B cell (primary cell): Measurements from ENCODE around the gene AKAP8. TPM values are rescaled to one million over a fixed set of nuclear protein-coding genes. Genes with fewer than 3 reads are reported as not detected.

ENCODE experiments used
- ATAC-seq: fragments of 200-7000 bp; cut with Tn5 transposase; one replicate; pipeline ENCODE4 v1.10.0; 2021; ENCODE audit warnings: low read depth, mild to moderate bottlenecking, moderate number of reproducible peaks, moderate library complexity
- CTCF ChIA-PET: fragments of 350-600 bp; sonication (Branson Sonifier 250); formaldehyde crosslinking; loops from one replicate; lab custom pipeline; 2021; ENCODE audit warnings: antibody characterized with exemption, inconsistent platforms; lab: Charles Lee
- POLR2A ChIA-PET: fragments of 350-600 bp; sonication (Branson Sonifier 250); formaldehyde crosslinking; loops from one replicate; lab custom pipeline; 2021; ENCODE audit warnings: antibody characterized with exemption; lab: Charles Lee
- DNase-seq: peaks from one replicate; pipeline ENCODE4 v3.0.0; 2013
- H2AFZ ChIP-seq: 2 replicates; pipeline ENCODE4 v1.6.1; 2012; ENCODE audit warnings: mild to moderate bottlenecking, low read depth, low read length; ENCODE audit not compliant: insufficient read depth, poor library complexity, severe bottlenecking
- H3K27ac ChIP-seq, 2 donors: 1 replicate in 1 of 2; 2 replicates in 1 of 2; pipeline ENCODE4 v1.5.1; 2012 to 2013; ENCODE audit warnings: low read length in 2 of 2, mild to moderate bottlenecking in 2 of 2, moderate library complexity in 1 of 2
- H3K27me3 ChIP-seq, 4 experiments: fragments of 200-600 bp in 1 of 4; sonication (generic) in 1 of 4; replicated peaks in 1 of 4; 1 replicate in 2 of 4; 2 replicates in 2 of 4; pipeline versions ENCODE4 v1.6.1 to v1.7.0; 2013 to 2016; ENCODE audit warnings: low read length in 3 of 4, mild to moderate bottlenecking in 2 of 4, mixed read lengths in 1 of 4, moderate library complexity in 1 of 4; ENCODE audit not compliant: insufficient read depth in 4 of 4, control insufficient read depth in 3 of 4; ENCODE audit errors: control extremely low read depth in 1 of 4
- H3K36me3 ChIP-seq, 2 experiments: replicated peaks in 1 of 2; 1 replicate in 1 of 2; 2 replicates in 1 of 2; pipeline versions ENCODE4 v1.6.1 to v1.7.1; 2013; ENCODE audit warnings: low read length in 1 of 2; ENCODE audit not compliant: insufficient read depth in 2 of 2, control insufficient read depth in 1 of 2; ENCODE audit errors: control extremely low read depth in 1 of 2, extremely low read depth in 1 of 2
- H3K4me1 ChIP-seq, 2 donors: fragments of 200-600 bp in 1 of 2; sonication (generic) in 1 of 2; 1 replicate in 1 of 2; 2 replicates in 1 of 2; pipeline versions ENCODE4 v1.5.1 to v1.6.1; 2013 to 2017; ENCODE audit warnings: low read length in 2 of 2; ENCODE audit not compliant: control insufficient read depth in 2 of 2, insufficient read depth in 2 of 2
- H3K4me2 ChIP-seq: replicated peaks from 2 replicates; pipeline ENCODE3; 2012; ENCODE audit warnings: mild to moderate bottlenecking, low read depth, low read length; ENCODE audit not compliant: poor library complexity, severe bottlenecking
- H3K4me3 ChIP-seq, 5 experiments: fragments of 200-600 bp in 1 of 5; sonication (generic) in 1 of 5; 1 replicate in 3 of 5; 2 replicates in 2 of 5; pipeline versions ENCODE4 v1.5.1 to v1.7.0; 2011 to 2016; ENCODE audit warnings: low read length in 4 of 5, mild to moderate bottlenecking in 4 of 5, low read depth in 2 of 5, control low read depth in 1 of 5, moderate library complexity in 1 of 5; ENCODE audit not compliant: insufficient read depth in 1 of 5; ENCODE audit errors: control extremely low read depth in 1 of 5, extremely low read depth in 1 of 5
- H3K79me2 ChIP-seq: fragments of 200-600 bp; sonication (generic); one replicate; pipeline ENCODE4 v1.6.0; 2016; ENCODE audit warnings: low read length; ENCODE audit not compliant: control insufficient read depth, insufficient read depth
- H3K9ac ChIP-seq: fragments of 200-600 bp; sonication (generic); 2 replicates; pipeline ENCODE4 v1.6.1; 2017; ENCODE audit warnings: mild to moderate bottlenecking, low read length, moderate library complexity
- H3K9me3 ChIP-seq, 3 donors: one replicate each; pipeline versions ENCODE4 v1.6.1 to v1.7.1; 2013; ENCODE audit warnings: low read length in 2 of 3; ENCODE audit not compliant: control insufficient read depth in 2 of 3, insufficient read depth in 1 of 3; ENCODE audit errors: control extremely low read depth in 1 of 3
- H4K20me1 ChIP-seq: 2 replicates; pipeline ENCODE4 v1.6.0; 2012; ENCODE audit warnings: mild to moderate bottlenecking, low read length; ENCODE audit not compliant: insufficient read depth, control insufficient read depth, poor library complexity, severe bottlenecking
- H3K27ac Mint-ChIP-seq: one replicate; pipeline ENCODE4 v1.8.0; 2021; ENCODE audit warnings: mixed read lengths
- H3K27me3 Mint-ChIP-seq: one replicate; pipeline ENCODE4 v1.8.0; 2021; ENCODE audit warnings: mixed read lengths
- H3K4me1 Mint-ChIP-seq: one replicate; pipeline ENCODE4 v1.8.0; 2021; ENCODE audit warnings: mixed read lengths
- H3K4me3 Mint-ChIP-seq: one replicate; pipeline ENCODE4 v1.8.0; 2021; ENCODE audit warnings: mixed read lengths
- H3K9me3 Mint-ChIP-seq: one replicate; pipeline ENCODE4 v1.8.0; 2022; ENCODE audit warnings: mixed read lengths; ENCODE audit not compliant: insufficient read depth
- CTCF ChIP-seq: fragments of 200-600 bp; IDR thresholded peaks from one replicate; pipeline ENCODE4 v1.8.0; 2022; ENCODE audit warnings: antibody characterized with exemption, mild to moderate bottlenecking
- EZH2 ChIP-seq: IDR thresholded peaks from 2 replicates; pipeline ENCODE4 v1.6.1; 2012; ENCODE audit warnings: borderline replicate concordance, low read depth, mild to moderate bottlenecking, moderate library complexity, low read length; ENCODE audit not compliant: insufficient read depth, poor library complexity, severe bottlenecking
- WGBS: methylation state at CpG from one replicate; pipeline ENCODE4 v1.1.5; 2013; ENCODE audit warnings: missing lambda C conversion rate; ENCODE audit not compliant: insufficient coverage; 5-methylcytosine and 5-hydroxymethylcytosine counted together
- intact Hi-C: fragments of 100-400 bp; cut with micrococcal nuclease; formaldehyde crosslinking; loops from one replicate; pipeline ENCODE4 v1.10.0; 2022
- polyA plus RNA-seq: library from polyadenylated mRNA; depleted of rRNA; stranded (reverse); fragments of >200 nt; gene quantifications from 2 replicates; pipeline ENCODE4 v1.2.3, GENCODE V29; 2012
- total RNA-seq, 2 donors: library from RNA; stranded (reverse); fragments of 120-200 nt in 1 of 2; gene quantifications; 1 replicate in 1 of 2; 2 replicates in 1 of 2; pipeline versions ENCODE4 v1.2.3 to v1.2.4, GENCODE V29; 2013 to 2022

The AKAP8 gene
- total and polyA plus RNA-seq, 2 donors (not counting 1 experiment from before 2014, with no cell fraction given): 30.0 to 84.8 TPM

GRCh38 chr19:15399635-15400034 lies 20.0 kb upstream of the AKAP8 start:
- Histone ChIP-seq H3K4me2 (no peak overlapping the region), H3K4me3 (no peak overlapping the region), H3K27ac (no peak overlapping the region), H3K9me3 (no peaks in the 10 kb centered on the region), H3K4me1 (peaks cover 5 to 9% of the 10 kb centered on the region in 2 donors), H2AFZ (no peak overlapping the region), H3K9ac (no peak overlapping the region), H3K27me3 (no peaks in the 10 kb centered on the region), H3K36me3 (peaks cover 4 to 81% of the 10 kb centered on the region in 2 experiments), H3K79me2 (peaks cover 59% of the 10 kb centered on the region), H4K20me1 (peaks cover 65% of the 10 kb centered on the region)
- Mint-ChIP-seq H3K9me3 (no peaks in the 10 kb centered on the region), H3K27ac (no peak overlapping the region), H3K27me3 (no peaks in the 10 kb centered on the region), H3K4me1 (peaks cover 18% of the 10 kb centered on the region), H3K4me3 (no peak overlapping the region)
- ChIA-PET POLR2A (no interaction called here), CTCF (no interaction called here)
- ATAC-seq (no peak), DNase-seq (no peak)
- TF ChIP-seq CTCF (no peak), EZH2 (no peak)
- intact Hi-C loops: no loop called here
- WGBS: over 99% methylated on average over 12 of the region's 14 CpGs

- Histone ChIP-seq H3K36me3 (peaks cover 4 to 79% of the 10 kb centered on the region in 2 experiments), H3K27ac (no peak overlapping the region), H3K9me3 (no peaks in the 10 kb centered on the region), H3K79me2 (peaks cover 55% of the 10 kb centered on the region), H3K27me3 (no peaks in the 10 kb centered on the region), H3K4me3 (no peak overlapping the region), H2AFZ (no peak overlapping the region), H3K9ac (no peak overlapping the region), H3K4me1 (peaks cover under 1 to 4% of the 10 kb centered on the region in 2 donors), H4K20me1 (peaks cover 60% of the 10 kb centered on the region), H3K4me2 (no peak overlapping the region)
- ATAC-seq: no peak
- no peak for TF ChIP-seq EZH2
- no peak for TF ChIP-seq CTCF
- WGBS: 96% methylated on average over 8 of the region's 8 CpGs
- ChIA-PET CTCF (no interaction called here), POLR2A (no interaction called here)
- no peaks in the 10 kb centered on the region for H3K9me3 Mint-ChIP-seq
- H3K27me3 Mint-ChIP-seq: no peaks in the 10 kb centered on the region
- DNase-seq: no peak
- H3K27ac Mint-ChIP-seq: no peak overlapping the region
- H3K4me3 Mint-ChIP-seq: no peak overlapping the region
- peaks cover 13% of the 10 kb centered on the region for H3K4me1 Mint-ChIP-seq
- intact Hi-C loops: no loop called here
Observed at GRCh38 chr19:15399234-15399515, 19.6 kb upstream of the AKAP8 start.
